Activated CD4-positive, alpha-beta T cell treated with anti-CD3 and anti-CD28 coated beads, Interleukin-2, amount 10 ng/mL, durations not matched to agents 24 days and 14 days (primary cell): Measurements from ENCODE around the gene ACTL6A. TPM values are rescaled to one million over a fixed set of nuclear protein-coding genes. Genes with fewer than 3 reads are reported as not detected.

Experiments
- DNase-seq: peaks from one replicate; pipeline ENCODE4 v3.0.0; 2022
- H3K27ac Mint-ChIP-seq: one replicate; pipeline ENCODE4 v1.8.0; 2022; ENCODE audit warnings: mild to moderate bottlenecking, mixed read lengths
- H3K27me3 Mint-ChIP-seq: one replicate; pipeline ENCODE4 v1.8.0; 2022; ENCODE audit warnings: mixed read lengths
- H3K36me3 Mint-ChIP-seq: one replicate; pipeline ENCODE4 v1.8.0; 2022; ENCODE audit warnings: low read depth, mild to moderate bottlenecking, mixed read lengths
- H3K4me1 Mint-ChIP-seq: one replicate; pipeline ENCODE4 v1.8.0; 2021; ENCODE audit warnings: mixed read lengths
- H3K4me3 Mint-ChIP-seq: one replicate; pipeline ENCODE4 v1.8.0; 2022; ENCODE audit warnings: mild to moderate bottlenecking, moderate library complexity, mixed read lengths
- H3K9me3 Mint-ChIP-seq: one replicate; pipeline ENCODE4 v1.8.0; 2021; ENCODE audit warnings: mixed read lengths
- intact Hi-C: fragments of 100-400 bp; cut with micrococcal nuclease; formaldehyde crosslinking; loops from one replicate; pipeline ENCODE4 v1.15.1; 2023
- total RNA-seq: library from RNA; stranded (reverse); gene quantifications from 2 replicates; pipeline ENCODE4 v1.2.3, GENCODE V29; 2022

The ACTL6A gene
- total RNA-seq, 1 donor from 2014 or later: 131 TPM

- Mint-ChIP-seq H3K27me3 (no peaks in the 10 kb centered on the region), H3K4me3 (peak overlapping the region; percentile 35), H3K27ac (peak overlapping the region; percentile 78), H3K9me3 (no peaks in the 10 kb centered on the region), H3K4me1 (peaks cover 45% of the 10 kb centered on the region), H3K36me3 (peaks cover 26% of the 10 kb centered on the region)
- DNase-seq: no peak
- intact Hi-C loops: loop anchor here (5.0 kb wide), 1 partner anchor 534 kb away; the partner anchor contains the start of gene ZMAT3
These were observed 43.9 kb downstream of the ACTL6A start for GRCh38 chr3:179606534-179607085.

- no peaks in the 10 kb centered on the region for H3K27me3 Mint-ChIP-seq
- peak; percentile 82 for DNase-seq
- peaks cover 47% of the 10 kb centered on the region for H3K4me1 Mint-ChIP-seq
- intact Hi-C loops: loop anchor here (1.0 to 5.0 kb wide), 5 partner anchors 43 to 1303 kb away; partner anchors contain the start of genes ACTL6A, FXR1 and ZMAT3
- peaks cover 34% of the 10 kb centered on the region for H3K36me3 Mint-ChIP-seq
- no peaks in the 10 kb centered on the region for H3K9me3 Mint-ChIP-seq
- peak overlapping the region; percentile 92 for H3K27ac Mint-ChIP-seq
- H3K4me3 Mint-ChIP-seq: peak overlapping the region; percentile 78
These were observed 46.4 kb downstream of the ACTL6A start for GRCh38 chr3:179608931-179609720.

- H3K27ac Mint-ChIP-seq: peak overlapping the region; percentile 92
- DNase-seq: no peak
- peaks cover 43% of the 10 kb centered on the region for H3K4me1 Mint-ChIP-seq
- H3K4me3 Mint-ChIP-seq: no peak overlapping the region
- no peaks in the 10 kb centered on the region for H3K9me3 Mint-ChIP-seq
- H3K27me3 Mint-ChIP-seq: no peaks in the 10 kb centered on the region
- intact Hi-C loops: no loop called here
- H3K36me3 Mint-ChIP-seq: peaks cover 30% of the 10 kb centered on the region
These were observed 47.3 kb downstream of the ACTL6A start for GRCh38 chr3:179610066-179610465.

GRCh38 chr3:179613807-179614206 lies 51.1 kb downstream of the ACTL6A start:
- Mint-ChIP-seq H3K4me3 (no peak overlapping the region), H3K36me3 (peaks cover 27% of the 10 kb centered on the region), H3K27ac (no peak overlapping the region), H3K27me3 (no peaks in the 10 kb centered on the region), H3K4me1 (peaks cover 22% of the 10 kb centered on the region), H3K9me3 (no peaks in the 10 kb centered on the region)
- no peak for DNase-seq
- intact Hi-C loops: no loop called here

- Mint-ChIP-seq H3K27ac (no peak overlapping the region), H3K4me3 (no peak overlapping the region), H3K36me3 (peaks cover 38% of the 10 kb centered on the region), H3K27me3 (no peaks in the 10 kb centered on the region), H3K9me3 (no peaks in the 10 kb centered on the region), H3K4me1 (peaks cover 9% of the 10 kb centered on the region)
- intact Hi-C loops: no loop called here
- DNase-seq: no peak
These were observed 52.9 kb downstream of the ACTL6A start for GRCh38 chr3:179615458-179616173.

GRCh38 chr3:179622023-179622422 lies 59.3 kb downstream of the ACTL6A start:
- H3K36me3 Mint-ChIP-seq: peaks cover 60% of the 10 kb centered on the region

GRCh38 chr3:179624451-179624850 lies 61.7 kb downstream of the ACTL6A start:
- Mint-ChIP-seq H3K9me3 (no peaks in the 10 kb centered on the region), H3K27me3 (no peaks in the 10 kb centered on the region), H3K4me1 (no peaks in the 10 kb centered on the region), H3K36me3 (peaks cover 48% of the 10 kb centered on the region), H3K4me3 (no peak overlapping the region), H3K27ac (no peak overlapping the region)
- no peak for DNase-seq
- intact Hi-C loops: no loop called here

More at GRCh38 chr3:179622023-179622422, 59.3 kb downstream of the ACTL6A start:
- Mint-ChIP-seq H3K27me3 (no peaks in the 10 kb centered on the region), H3K4me1 (no peaks in the 10 kb centered on the region), H3K27ac (no peak overlapping the region), H3K4me3 (no peak overlapping the region), H3K9me3 (no peaks in the 10 kb centered on the region)
- intact Hi-C loops: no loop called here
- no peak for DNase-seq

GRCh38 chr3:179630753-179631451 lies 68.2 kb downstream of the ACTL6A start:
- no peak overlapping the region for H3K4me3 Mint-ChIP-seq
- H3K4me1 Mint-ChIP-seq: no peaks in the 10 kb centered on the region
- intact Hi-C loops: no loop called here
- DNase-seq: no peak
- no peak overlapping the region for H3K27ac Mint-ChIP-seq
- H3K36me3 Mint-ChIP-seq: peaks cover 2% of the 10 kb centered on the region
- no peaks in the 10 kb centered on the region for H3K9me3 Mint-ChIP-seq
- H3K27me3 Mint-ChIP-seq: no peaks in the 10 kb centered on the region

Other genes with a start within 250 kb of the ACTL6A start
- gene ZNF639, start 239.9 kb upstream of the ACTL6A start, total RNA-seq: 36.7 and 38.1 TPM in 2 replicates
- 36.2 and 37.0 TPM in 2 replicates for gene MFN1, start 215.2 kb upstream of the ACTL6A start, total RNA-seq
- gene GNB4, start 111.5 kb upstream of the ACTL6A start, total RNA-seq: 11.8 and 14.0 TPM in 2 replicates
- gene MRPL47, start 41.7 kb downstream of the ACTL6A start, total RNA-seq: 66.6 and 68.2 TPM in 2 replicates
- 91.8 and 98.6 TPM in 2 replicates for gene NDUFB5, start 41.9 kb downstream of the ACTL6A start, total RNA-seq
- gene USP13, start 90.1 kb downstream of the ACTL6A start, total RNA-seq: 13.3 and 15.3 TPM in 2 replicates